ENCODE results near the gene ANKS1B. TPM values are rescaled to one million over a fixed set of nuclear protein-coding genes. Genes with fewer than 3 reads are reported as not detected.

Gene ANKS1B
- total and polyA plus RNA-seq, 11 donors = 0.62 to 5.8 (median 1.8) TPM

DNA sequence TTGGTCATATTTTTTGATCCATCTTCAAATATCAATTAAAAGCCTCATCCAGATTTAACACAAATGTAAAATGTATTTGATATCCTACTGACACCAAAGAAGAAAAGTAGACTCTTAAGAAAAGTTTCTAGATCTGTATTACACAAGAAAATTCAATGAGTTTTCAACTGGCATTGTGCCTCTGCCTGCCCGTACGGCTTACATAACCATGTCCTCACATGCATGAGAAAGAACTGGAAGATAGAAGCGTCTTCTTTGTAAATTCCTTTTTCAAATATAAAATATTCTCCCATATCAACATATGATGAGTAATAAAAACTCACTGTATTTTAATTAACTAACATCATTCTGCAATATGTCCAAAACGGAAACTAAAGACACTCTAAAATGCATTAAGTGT, 7.2 kb downstream of the ANKS1B start:
- no peak for ATAC-seq
- TF ChIP-seq, protein P1, sequence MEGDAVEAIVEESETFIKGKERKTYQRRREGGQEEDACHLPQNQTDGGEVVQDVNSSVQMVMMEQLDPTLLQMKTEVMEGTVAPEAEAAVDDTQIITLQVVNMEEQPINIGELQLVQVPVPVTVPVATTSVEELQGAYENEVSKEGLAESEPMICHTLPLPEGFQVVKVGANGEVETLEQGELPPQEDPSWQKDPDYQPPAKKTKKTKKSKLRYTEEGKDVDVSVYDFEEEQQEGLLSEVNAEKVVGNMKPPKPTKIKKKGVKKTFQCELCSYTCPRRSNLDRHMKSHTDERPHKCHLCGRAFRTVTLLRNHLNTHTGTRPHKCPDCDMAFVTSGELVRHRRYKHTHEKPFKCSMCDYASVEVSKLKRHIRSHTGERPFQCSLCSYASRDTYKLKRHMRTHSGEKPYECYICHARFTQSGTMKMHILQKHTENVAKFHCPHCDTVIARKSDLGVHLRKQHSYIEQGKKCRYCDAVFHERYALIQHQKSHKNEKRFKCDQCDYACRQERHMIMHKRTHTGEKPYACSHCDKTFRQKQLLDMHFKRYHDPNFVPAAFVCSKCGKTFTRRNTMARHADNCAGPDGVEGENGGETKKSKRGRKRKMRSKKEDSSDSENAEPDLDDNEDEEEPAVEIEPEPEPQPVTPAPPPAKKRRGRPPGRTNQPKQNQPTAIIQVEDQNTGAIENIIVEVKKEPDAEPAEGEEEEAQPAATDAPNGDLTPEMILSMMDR (IDR thresholded peaks at IDR 0.05) = no peak
- no peak for TF ChIP-seq POLR2A (IDR thresholded peaks at IDR 0.05)
- Histone ChIP-seq H3K9me3 (peaks cover 0 to 14% (median 0%) of the 10 kb centered on the region in 12 donors), H3K4me3 (no peak overlapping the region), H3K4me1 (no peaks in the 10 kb centered on the region), H3K36me3 (no peaks in the 10 kb centered on the region), H3K27ac (no peak overlapping the region), H3K27me3 (no peaks in the 10 kb centered on the region)
- no peak for DNase-seq
- intact Hi-C loops (cut with DNase I) = no loop called here
- 80 to 84% (median 82%) methylated on average over 4 of the region's 4 CpGs for WGBS, 4 donors

DNA sequence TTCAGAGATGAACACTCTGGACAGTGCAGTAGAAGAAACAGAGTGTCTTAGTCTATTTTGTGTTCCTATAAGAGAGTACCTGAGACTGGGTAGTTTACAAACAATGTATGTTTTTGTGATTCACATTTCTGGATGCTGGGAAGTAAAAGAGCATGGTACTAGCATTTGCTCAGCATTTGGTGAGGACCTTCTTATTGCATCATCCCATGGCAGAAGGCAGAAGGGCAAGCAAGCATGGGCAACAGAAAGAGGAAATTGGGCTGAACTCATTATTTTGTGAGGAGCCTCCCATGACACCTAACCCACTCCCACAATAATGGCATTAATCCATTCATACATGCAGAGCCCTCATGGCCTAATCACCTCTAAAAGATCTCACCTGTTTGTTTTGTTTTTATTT, 8.0 kb downstream of the ANKS1B start:
- TF ChIP-seq, protein P1 (IDR thresholded peaks at IDR 0.05) = no peak
- no peak for TF ChIP-seq POLR2A (IDR thresholded peaks at IDR 0.05)
- H3K4me1 ChIP-seq = no peaks in the 10 kb centered on the region
- intact Hi-C loops (cut with DNase I) = no loop called here
- peaks cover 0 to 17% (median 0%) of the 10 kb centered on the region in 12 donors for H3K9me3 ChIP-seq
- no peak overlapping the region for H3K27ac ChIP-seq
- ATAC-seq (no peak), DNase-seq (no peak)
- H3K4me3 ChIP-seq = no peak overlapping the region
- no peaks in the 10 kb centered on the region for H3K27me3 ChIP-seq
- no peaks in the 10 kb centered on the region for H3K36me3 ChIP-seq

DNA sequence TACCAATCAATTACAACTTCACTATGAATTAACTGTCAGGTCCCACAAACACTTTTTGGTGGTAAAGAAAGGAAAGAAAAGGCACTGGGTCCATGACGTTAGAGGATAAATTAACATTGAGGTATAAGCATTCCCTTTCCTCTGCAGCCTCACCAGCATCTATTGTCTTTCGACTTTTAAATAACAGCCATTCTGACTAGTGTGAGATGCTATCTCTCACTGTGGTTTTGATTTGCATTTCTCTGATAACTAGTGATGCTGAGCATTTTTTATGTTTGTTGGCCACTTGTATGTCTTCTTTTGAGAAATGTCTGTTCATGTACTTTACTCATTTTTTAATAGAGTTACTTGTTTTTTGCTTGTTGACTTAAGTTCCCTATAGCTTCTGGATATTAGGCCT, 9.4 kb downstream of the ANKS1B start:
- Histone ChIP-seq H3K36me3 (no peaks in the 10 kb centered on the region), H3K4me1 (no peaks in the 10 kb centered on the region), H3K9me3 (peaks cover 0 to 17% (median 0%) of the 10 kb centered on the region in 12 donors), H3K4me3 (no peak overlapping the region), H3K27me3 (no peaks in the 10 kb centered on the region), H3K27ac (no peak overlapping the region)
- 66 to 82% (median 69%) methylated on average over 2 of the region's 2 CpGs for WGBS, 4 donors
- no peak for ATAC-seq
- intact Hi-C loops (cut with DNase I) = no loop called here
- DNase-seq = no peak
- TF ChIP-seq, protein P1 (IDR thresholded peaks at IDR 0.05) = no peak
- no peak for TF ChIP-seq POLR2A (IDR thresholded peaks at IDR 0.05)

DNA sequence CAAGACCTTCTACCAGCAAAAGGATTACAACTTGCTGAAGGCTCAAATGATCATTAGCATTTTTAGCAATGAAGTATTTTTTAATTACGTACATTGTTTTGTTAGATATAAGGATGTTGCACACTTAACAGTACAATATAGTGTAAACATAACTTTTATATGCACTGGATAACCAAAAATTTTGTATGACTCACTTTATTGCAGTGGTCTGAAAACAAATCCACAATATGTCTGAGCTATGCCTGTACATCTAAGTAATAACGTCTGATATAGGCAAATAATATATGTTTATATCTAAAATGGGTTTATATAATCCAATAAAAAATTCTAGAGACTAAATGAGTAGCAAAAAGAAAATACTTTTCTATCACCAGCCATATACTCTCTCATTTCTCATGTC, 10.6 kb downstream of the ANKS1B start:
- DNase-seq = no peak
- WGBS, 4 donors = 80 to 88% (median 86%) methylated on average over 2 of the region's 2 CpGs

More for the DNA sequence above, 10.6 kb downstream of the ANKS1B start:
- intact Hi-C loops (cut with DNase I) = no loop called here
- H3K27me3 ChIP-seq = no peaks in the 10 kb centered on the region
- TF ChIP-seq POLR2A (IDR thresholded peaks at IDR 0.05) = no peak
- TF ChIP-seq, protein P1 (IDR thresholded peaks at IDR 0.05) = no peak
- H3K36me3 ChIP-seq = no peaks in the 10 kb centered on the region
- no peak overlapping the region for H3K27ac ChIP-seq
- peaks cover 0 to 17% (median 0%) of the 10 kb centered on the region in 12 donors for H3K9me3 ChIP-seq
- ATAC-seq = no peak
- H3K4me1 ChIP-seq = no peaks in the 10 kb centered on the region
- H3K4me3 ChIP-seq = no peak overlapping the region
